GM12875 (cell line): ENCODE measurements around the gene TTYH2.

Experiments used
- H3K4me3 ChIP-seq: one replicate; pipeline ENCODE4 v1.5.1; 2011; ENCODE audit warnings: low read depth, low read length, control low read depth
- CTCF ChIP-seq: IDR thresholded peaks from 2 replicates; pipeline ENCODE4 v1.5.1; 2011; ENCODE audit warnings: low read depth, mild to moderate bottlenecking, control low read depth, inconsistent platforms, low read length, moderate library complexity, borderline replicate concordance; ENCODE audit not compliant: insufficient read depth

The TTYH2 gene

GRCh38 chr17:74299226-74300009, 86.0 kb downstream of the TTYH2 start:
- TF ChIP-seq CTCF, result no peak
- H3K4me3 ChIP-seq, result no peak overlapping the region

- H3K4me3 ChIP-seq, result no peak overlapping the region
- TF ChIP-seq CTCF, result no peak
These were observed 89.9 kb downstream of the TTYH2 start for GRCh38 chr17:74303305-74303704.

- H3K4me3 ChIP-seq, result no peak overlapping the region
- TF ChIP-seq CTCF, result no peak
These were observed 90.8 kb downstream of the TTYH2 start for GRCh38 chr17:74304184-74304583.

- TF ChIP-seq CTCF, result no peak
- no peak overlapping the region for H3K4me3 ChIP-seq
These were observed 92.7 kb downstream of the TTYH2 start for GRCh38 chr17:74305865-74306654.

GRCh38 chr17:74307984-74308773, 94.8 kb downstream of the TTYH2 start:
- no peak overlapping the region for H3K4me3 ChIP-seq
- TF ChIP-seq CTCF, result no peak

- no peak for TF ChIP-seq CTCF
- no peak overlapping the region for H3K4me3 ChIP-seq
These were observed 96.5 kb downstream of the TTYH2 start for GRCh38 chr17:74309902-74310301.
